Measurements from ENCODE around the gene PDP2. TPM values are rescaled to one million over a fixed set of nuclear protein-coding genes. Genes with fewer than 3 reads are reported as not detected.

The PDP2 gene
- total RNA-seq, 1 donor from 2014 or later, result 18.0 TPM

DNA sequence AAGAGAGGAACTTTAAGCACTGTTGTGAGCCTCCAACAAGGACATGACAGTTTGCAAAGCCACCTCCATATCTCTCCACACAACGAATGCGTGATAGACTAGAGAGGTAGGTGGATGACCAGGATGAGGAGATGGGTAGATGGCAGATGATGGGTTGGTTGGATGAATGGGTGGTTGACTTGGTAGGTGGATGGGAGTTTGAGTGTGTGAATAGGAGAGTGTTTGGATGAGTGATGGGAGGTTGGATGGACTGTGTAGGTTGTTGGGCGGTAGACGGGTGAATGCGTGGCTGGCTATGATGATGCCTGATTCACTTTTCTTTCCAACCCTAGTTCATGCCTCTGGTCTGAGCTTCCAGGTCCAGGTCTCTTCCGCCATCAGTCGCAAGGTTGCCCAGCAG is 34.2 kb downstream of the PDP2 start:
- no peaks in the 10 kb centered on the region for H3K9me3 Mint-ChIP-seq
- no peaks in the 10 kb centered on the region for H3K36me3 Mint-ChIP-seq (ENCODE audit: low read depth)
- DNase-seq (ENCODE audit: low read depth, low spot score), result no peak
- no peak overlapping the region for H3K4me3 Mint-ChIP-seq
- peaks cover 7% of the 10 kb centered on the region for H3K4me1 Mint-ChIP-seq
- H3K27me3 Mint-ChIP-seq (ENCODE audit: low read depth), result peaks cover 6% of the 10 kb centered on the region
- H3K27ac Mint-ChIP-seq (ENCODE audit: unreplicated experiment), result no peak overlapping the region
- TF ChIP-seq, protein P1, sequence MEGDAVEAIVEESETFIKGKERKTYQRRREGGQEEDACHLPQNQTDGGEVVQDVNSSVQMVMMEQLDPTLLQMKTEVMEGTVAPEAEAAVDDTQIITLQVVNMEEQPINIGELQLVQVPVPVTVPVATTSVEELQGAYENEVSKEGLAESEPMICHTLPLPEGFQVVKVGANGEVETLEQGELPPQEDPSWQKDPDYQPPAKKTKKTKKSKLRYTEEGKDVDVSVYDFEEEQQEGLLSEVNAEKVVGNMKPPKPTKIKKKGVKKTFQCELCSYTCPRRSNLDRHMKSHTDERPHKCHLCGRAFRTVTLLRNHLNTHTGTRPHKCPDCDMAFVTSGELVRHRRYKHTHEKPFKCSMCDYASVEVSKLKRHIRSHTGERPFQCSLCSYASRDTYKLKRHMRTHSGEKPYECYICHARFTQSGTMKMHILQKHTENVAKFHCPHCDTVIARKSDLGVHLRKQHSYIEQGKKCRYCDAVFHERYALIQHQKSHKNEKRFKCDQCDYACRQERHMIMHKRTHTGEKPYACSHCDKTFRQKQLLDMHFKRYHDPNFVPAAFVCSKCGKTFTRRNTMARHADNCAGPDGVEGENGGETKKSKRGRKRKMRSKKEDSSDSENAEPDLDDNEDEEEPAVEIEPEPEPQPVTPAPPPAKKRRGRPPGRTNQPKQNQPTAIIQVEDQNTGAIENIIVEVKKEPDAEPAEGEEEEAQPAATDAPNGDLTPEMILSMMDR (conservative IDR thresholded peaks at IDR 0.05), result no peak

DNA sequence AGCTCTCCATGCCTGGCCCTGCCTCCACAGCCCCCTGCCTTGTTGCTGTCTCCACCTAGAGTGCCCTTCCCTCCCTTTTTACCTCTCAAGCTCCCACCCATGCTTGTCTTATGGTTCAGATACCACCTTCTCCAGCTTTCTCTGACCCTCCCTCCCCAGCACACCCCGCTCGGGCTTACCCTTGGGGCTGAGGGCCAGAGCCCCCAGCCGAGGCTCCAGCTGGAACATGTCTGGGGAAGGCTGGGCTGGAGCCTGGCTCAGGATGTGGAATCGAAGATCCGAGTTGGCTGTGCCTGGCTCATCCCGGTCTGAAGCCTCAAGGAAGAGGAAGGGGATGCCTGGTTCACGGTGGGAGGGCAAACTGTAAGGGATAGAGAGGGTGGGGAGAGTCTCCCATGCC is 34.7 kb downstream of the PDP2 start:
- H3K9me3 Mint-ChIP-seq, result no peaks in the 10 kb centered on the region
- H3K27me3 Mint-ChIP-seq (ENCODE audit: low read depth), result peaks cover 6% of the 10 kb centered on the region
- peaks cover 7% of the 10 kb centered on the region for H3K4me1 Mint-ChIP-seq
- no peak overlapping the region for H3K27ac Mint-ChIP-seq (ENCODE audit: unreplicated experiment)
- H3K36me3 Mint-ChIP-seq (ENCODE audit: low read depth), result no peaks in the 10 kb centered on the region
- no peak overlapping the region for H3K4me3 Mint-ChIP-seq
- DNase-seq (ENCODE audit: low read depth, low spot score), result no peak
- TF ChIP-seq, protein P1 (conservative IDR thresholded peaks at IDR 0.05), result no peak

DNA sequence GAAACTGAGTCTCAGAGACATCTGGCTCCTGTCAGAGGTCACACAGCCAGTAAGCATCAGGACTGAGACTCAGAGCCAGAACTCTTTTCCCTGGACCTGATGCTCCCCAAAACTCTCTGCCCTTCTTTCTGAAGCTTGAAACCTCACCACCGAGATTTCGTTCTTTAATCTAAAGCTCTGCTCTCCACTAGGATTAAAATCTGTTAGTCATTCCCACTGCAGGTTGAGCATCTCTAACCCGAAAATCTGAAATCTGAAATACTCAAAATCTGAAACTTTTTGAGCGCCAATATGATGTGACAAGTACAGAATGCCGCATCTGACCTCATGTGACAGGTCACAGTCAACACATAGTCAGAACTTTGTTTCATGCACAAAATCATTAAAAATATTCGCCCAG is 36.2 kb downstream of the PDP2 start:
- DNase-seq (ENCODE audit: low read depth, low spot score), result no peak
- Mint-ChIP-seq H3K4me1 (peaks cover 7% of the 10 kb centered on the region), H3K27me3 (ENCODE audit: low read depth) (peaks cover 13% of the 10 kb centered on the region), H3K36me3 (ENCODE audit: low read depth) (no peaks in the 10 kb centered on the region), H3K27ac (ENCODE audit: unreplicated experiment) (no peak overlapping the region), H3K9me3 (no peaks in the 10 kb centered on the region), H3K4me3 (no peak overlapping the region)
- TF ChIP-seq, protein P1 (conservative IDR thresholded peaks at IDR 0.05), result no peak

DNA sequence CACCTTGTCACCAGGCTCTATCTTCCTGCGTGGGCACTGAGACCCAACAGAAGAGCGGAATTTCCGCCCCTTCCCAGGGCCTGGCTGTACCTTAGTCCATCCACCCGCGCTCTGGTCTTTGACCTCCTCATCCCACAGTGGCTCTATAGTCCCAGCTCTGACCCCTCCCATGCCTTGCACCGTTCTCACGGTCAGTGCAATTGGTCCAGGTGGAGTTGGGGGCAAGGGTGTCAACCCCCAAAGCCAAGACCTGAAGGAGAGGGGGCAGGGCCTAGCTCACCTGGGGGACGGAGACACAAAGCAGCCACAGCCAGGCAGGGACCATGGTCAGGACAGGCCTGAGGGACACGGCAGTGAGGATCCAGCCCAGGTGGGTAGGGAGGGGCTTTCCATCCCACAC is 37.4 kb downstream of the PDP2 start:
- no peaks in the 10 kb centered on the region for H3K36me3 Mint-ChIP-seq (ENCODE audit: low read depth)
- H3K27me3 Mint-ChIP-seq (ENCODE audit: low read depth), result peaks cover 20% of the 10 kb centered on the region
- H3K27ac Mint-ChIP-seq (ENCODE audit: unreplicated experiment), result no peak overlapping the region
- H3K4me3 Mint-ChIP-seq, result no peak overlapping the region
- TF ChIP-seq, protein P1 (conservative IDR thresholded peaks at IDR 0.05), result no peak
- peaks cover 7% of the 10 kb centered on the region for H3K4me1 Mint-ChIP-seq
- DNase-seq (ENCODE audit: low read depth, low spot score), result no peak
- H3K9me3 Mint-ChIP-seq, result no peaks in the 10 kb centered on the region

DNA sequence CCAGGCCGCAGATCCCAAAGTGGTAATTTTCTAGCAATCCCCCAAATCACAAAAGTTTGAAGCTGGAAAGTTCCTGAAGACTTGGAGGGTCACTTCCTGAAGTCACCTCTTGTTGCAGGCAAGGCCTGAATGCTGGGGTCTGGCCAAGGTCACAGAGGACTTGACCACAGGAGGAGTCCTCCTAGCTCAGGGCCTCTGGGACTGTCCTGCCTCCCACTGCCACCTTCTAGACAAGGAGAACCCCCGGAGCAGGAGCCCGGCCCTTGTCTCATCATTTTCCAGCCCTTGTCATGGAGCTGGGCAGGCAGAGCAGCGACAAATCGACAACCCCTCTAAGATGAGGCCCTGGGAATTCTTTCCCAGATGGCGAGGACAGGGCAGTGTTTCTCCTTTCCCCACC is 38.0 kb downstream of the PDP2 start:
- no peak for DNase-seq (ENCODE audit: low read depth, low spot score)
- no peak overlapping the region for H3K4me3 Mint-ChIP-seq
- H3K27me3 Mint-ChIP-seq (ENCODE audit: low read depth), result peaks cover 26% of the 10 kb centered on the region
- H3K4me1 Mint-ChIP-seq, result peaks cover 7% of the 10 kb centered on the region
- no peaks in the 10 kb centered on the region for H3K36me3 Mint-ChIP-seq (ENCODE audit: low read depth)
- TF ChIP-seq, protein P1 (conservative IDR thresholded peaks at IDR 0.05), result no peak
- no peaks in the 10 kb centered on the region for H3K9me3 Mint-ChIP-seq
- no peak overlapping the region for H3K27ac Mint-ChIP-seq (ENCODE audit: unreplicated experiment)
